Vagina (tissue), 2 donors: ENCODE data around the gene RAB29. TPM values are rescaled to one million over a fixed set of nuclear protein-coding genes. Genes with fewer than 3 reads are reported as not detected.

Experiments
- DNase-seq, 2 donors: peaks; one replicate each; pipeline ENCODE4 v3.0.0-alpha.2; 2017; ENCODE audit errors: extremely low spot score in 2 of 2
- H3K27ac ChIP-seq: fragments of 200-600 bp; sonication (generic); one replicate; pipeline ENCODE4 v1.5.1; 2019
- H3K27me3 ChIP-seq: fragments of 200-600 bp; sonication (generic); one replicate; pipeline ENCODE4 v1.5.1; 2019
- H3K36me3 ChIP-seq, 2 donors: fragments of 200-600 bp; sonication (generic); one replicate each; pipeline ENCODE4 v1.5.1; 2017 to 2019
- H3K4me1 ChIP-seq: fragments of 200-600 bp; sonication (generic); one replicate; pipeline ENCODE4 v1.5.1; 2019
- H3K4me3 ChIP-seq, 2 donors: fragments of 200-600 bp; sonication (generic); 1 replicate in 1 of 2; 2 replicates in 1 of 2; pipeline ENCODE4 v1.5.1; 2016 to 2019
- H3K9me3 ChIP-seq: fragments of 200-600 bp; sonication (generic); one replicate; pipeline ENCODE4 v1.5.1; 2019
- CTCF ChIP-seq, 3 experiments: fragments of 450-650 bp in 2 of 3; fragments of 200-600 bp in 1 of 3; sonication (generic) in 1 of 3; IDR thresholded peaks; one replicate each; pipeline ENCODE4 v1.5.1; 2017 to 2019; ENCODE audit warnings: antibody characterized with exemption in 3 of 3, mild to moderate bottlenecking in 2 of 3, moderate library complexity in 2 of 3
- POLR2A ChIP-seq, 2 donors: fragments of 450-650 bp; IDR thresholded peaks; one replicate each; pipeline ENCODE4 v1.6.1; 2017; ENCODE audit warnings: antibody characterized with exemption in 2 of 2, mild to moderate bottlenecking in 2 of 2, moderate library complexity in 2 of 2
- POLR2AphosphoS5 ChIP-seq, 2 donors: sonication (generic); formaldehyde crosslinking; IDR thresholded peaks; one replicate each; pipeline ENCODE4 v1.9.0; 2017; ENCODE audit warnings: antibody characterized with exemption in 2 of 2, mild to moderate bottlenecking in 2 of 2, low read depth in 1 of 2; ENCODE audit not compliant: insufficient read depth in 1 of 2
- intact Hi-C: fragments of 100-400 bp; cut with DNase I; formaldehyde crosslinking; loops from one replicate; pipeline ENCODE4 v1.15.1; 2023
- total RNA-seq: library from RNA; depleted of rRNA; stranded (reverse); fragments of >200 nt; gene quantifications from one replicate; pipeline ENCODE4 v1.2.3, GENCODE V29; 2016

The RAB29 gene
- total RNA-seq, 1 donor from 2014 or later = 7.9 TPM

GRCh38 chr1:205743977-205744376, 31.3 kb downstream of the RAB29 start:
- Histone ChIP-seq H3K36me3 (no peaks in the 10 kb centered on the region), H3K27me3 (no peaks in the 10 kb centered on the region), H3K4me1 (peaks cover 81% of the 10 kb centered on the region), H3K27ac (no peak overlapping the region), H3K9me3 (no peaks in the 10 kb centered on the region), H3K4me3 (no peak overlapping the region)
- intact Hi-C loops = no loop called here
- no peak for DNase-seq
- no peak for TF ChIP-seq POLR2A (IDR thresholded peaks at IDR 0.05)
- no peak for TF ChIP-seq POLR2AphosphoS5 (IDR thresholded peaks at IDR 0.05; ENCODE audit: insufficient read depth in 1 of 2, low read depth in 1 of 2)
- TF ChIP-seq CTCF (IDR thresholded peaks at IDR 0.05) = no peak

DNA sequence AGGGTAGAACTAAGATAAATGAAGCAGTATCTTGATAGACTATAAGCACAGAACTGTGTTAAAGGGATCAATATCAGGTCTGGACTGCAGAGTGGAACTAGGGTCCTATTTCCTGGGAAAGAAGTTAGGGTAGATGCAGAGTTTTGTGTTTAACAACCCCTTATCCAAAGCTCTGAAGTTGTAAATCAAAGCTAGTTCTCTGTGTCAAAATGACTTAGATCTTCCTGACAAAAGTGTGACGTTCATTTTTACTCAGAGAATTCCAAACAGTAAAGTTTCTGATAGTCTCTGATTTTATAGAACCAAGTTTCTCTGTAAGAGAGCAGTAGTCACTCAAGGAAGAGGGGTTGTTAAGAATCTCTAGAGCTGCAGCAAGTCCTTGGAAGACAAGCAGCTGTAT, 33.6 kb downstream of the RAB29 start:
- Histone ChIP-seq H3K9me3 (no peaks in the 10 kb centered on the region), H3K36me3 (peaks cover 0 to 3% of the 10 kb centered on the region in 2 donors), H3K27me3 (no peaks in the 10 kb centered on the region), H3K27ac (no peak overlapping the region), H3K4me3 (no peak overlapping the region), H3K4me1 (peaks cover 66% of the 10 kb centered on the region)
- DNase-seq = no peak
- no peak for TF ChIP-seq POLR2AphosphoS5 (IDR thresholded peaks at IDR 0.05; ENCODE audit: insufficient read depth in 1 of 2, low read depth in 1 of 2)
- no peak for TF ChIP-seq POLR2A (IDR thresholded peaks at IDR 0.05)
- TF ChIP-seq CTCF (IDR thresholded peaks at IDR 0.05) = no peak
- intact Hi-C loops = no loop called here

DNA sequence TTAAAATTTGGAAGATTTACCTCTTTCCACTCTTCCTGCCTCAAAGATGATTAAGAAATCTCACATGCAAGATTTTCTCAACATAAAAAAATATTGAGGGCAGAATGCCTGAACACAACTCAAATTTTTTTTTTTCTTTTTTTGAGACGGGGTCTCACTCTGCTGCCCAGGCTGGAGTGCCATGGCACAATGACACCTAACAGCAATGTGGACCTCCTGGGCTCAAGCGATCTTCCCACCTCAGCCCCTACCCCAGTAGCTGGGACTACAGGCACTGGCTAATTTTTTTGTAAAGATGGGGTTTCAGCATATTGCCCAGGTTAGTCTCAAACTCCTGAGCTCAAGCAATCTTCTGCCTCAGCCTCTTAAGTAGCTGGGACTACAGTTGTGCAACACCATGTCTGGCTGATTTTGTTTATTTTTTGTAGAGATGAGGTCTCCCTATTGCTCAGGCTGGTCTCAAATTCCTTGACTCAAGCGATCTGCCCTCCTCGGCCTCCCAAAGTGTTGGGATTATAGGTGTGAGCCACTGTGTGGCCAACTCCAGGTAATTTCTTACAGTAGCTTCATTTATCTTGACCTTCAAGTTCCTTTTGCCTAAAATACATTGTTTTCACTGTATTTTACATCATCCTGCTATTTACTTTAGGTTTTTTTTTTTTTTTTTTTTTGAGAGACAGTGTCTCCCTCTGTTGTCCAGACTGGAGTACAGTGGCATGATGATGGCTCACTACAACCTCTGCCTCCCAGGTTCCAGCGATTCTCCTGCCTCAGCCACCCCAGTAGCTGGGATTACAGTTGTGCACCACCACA, 35.7 kb downstream of the RAB29 start:
- H3K4me1 ChIP-seq = peaks cover 53% of the 10 kb centered on the region
- H3K27ac ChIP-seq = no peak overlapping the region
- peaks cover 0 to 3% of the 10 kb centered on the region in 2 donors for H3K36me3 ChIP-seq
- DNase-seq = no peak
- intact Hi-C loops = no loop called here
- no peak for TF ChIP-seq POLR2AphosphoS5 (IDR thresholded peaks at IDR 0.05; ENCODE audit: insufficient read depth in 1 of 2, low read depth in 1 of 2)
- TF ChIP-seq CTCF (IDR thresholded peaks at IDR 0.05) = no peak
- TF ChIP-seq POLR2A (IDR thresholded peaks at IDR 0.05) = no peak
- H3K4me3 ChIP-seq = no peak overlapping the region
- no peaks in the 10 kb centered on the region for H3K27me3 ChIP-seq
- no peaks in the 10 kb centered on the region for H3K9me3 ChIP-seq

- no peak for DNase-seq
- H3K27ac ChIP-seq = no peak overlapping the region
- no peak overlapping the region for H3K4me3 ChIP-seq
- TF ChIP-seq CTCF (IDR thresholded peaks at IDR 0.05) (no peak), POLR2A (IDR thresholded peaks at IDR 0.05) (no peak), POLR2AphosphoS5 (IDR thresholded peaks at IDR 0.05; ENCODE audit: insufficient read depth in 1 of 2, low read depth in 1 of 2) (no peak)
- no peaks in the 10 kb centered on the region for H3K9me3 ChIP-seq
- H3K4me1 ChIP-seq = peaks cover 25% of the 10 kb centered on the region
- no peaks in the 10 kb centered on the region for H3K27me3 ChIP-seq
- intact Hi-C loops = no loop called here
- H3K36me3 ChIP-seq = peaks cover 0 to 3% of the 10 kb centered on the region in 2 donors
These were observed 40.1 kb downstream of the RAB29 start for GRCh38 chr1:205735218-205735617.
